HG03439 (cell line): Measurements from ENCODE around the gene NPB.

Experiments used
- ATAC-seq: cut with Tn5 transposase; IDR thresholded peaks from one replicate; pipeline ENCODE4 v1.9.1; 2021; ENCODE audit warnings: mild to moderate bottlenecking, moderate library complexity; ENCODE audit not compliant: unreplicated experiment

The NPB gene

GRCh38 chr17:81869221-81870130 lies 32.6 kb upstream of the NPB start:
- no peak for ATAC-seq

GRCh38 chr17:81870131-81870980 lies 31.7 kb upstream of the NPB start:
- peak; percentile 7 for ATAC-seq

- peak; percentile 14 for ATAC-seq
These were observed 31.1 kb upstream of the NPB start, which contains the start of gene ARHGDIA for GRCh38 chr17:81870981-81871386. ARHGDIA (minus strand) TSS chr17:81871337; CDS start chr17:81869930, 1,407 bp downstream.

DNA sequence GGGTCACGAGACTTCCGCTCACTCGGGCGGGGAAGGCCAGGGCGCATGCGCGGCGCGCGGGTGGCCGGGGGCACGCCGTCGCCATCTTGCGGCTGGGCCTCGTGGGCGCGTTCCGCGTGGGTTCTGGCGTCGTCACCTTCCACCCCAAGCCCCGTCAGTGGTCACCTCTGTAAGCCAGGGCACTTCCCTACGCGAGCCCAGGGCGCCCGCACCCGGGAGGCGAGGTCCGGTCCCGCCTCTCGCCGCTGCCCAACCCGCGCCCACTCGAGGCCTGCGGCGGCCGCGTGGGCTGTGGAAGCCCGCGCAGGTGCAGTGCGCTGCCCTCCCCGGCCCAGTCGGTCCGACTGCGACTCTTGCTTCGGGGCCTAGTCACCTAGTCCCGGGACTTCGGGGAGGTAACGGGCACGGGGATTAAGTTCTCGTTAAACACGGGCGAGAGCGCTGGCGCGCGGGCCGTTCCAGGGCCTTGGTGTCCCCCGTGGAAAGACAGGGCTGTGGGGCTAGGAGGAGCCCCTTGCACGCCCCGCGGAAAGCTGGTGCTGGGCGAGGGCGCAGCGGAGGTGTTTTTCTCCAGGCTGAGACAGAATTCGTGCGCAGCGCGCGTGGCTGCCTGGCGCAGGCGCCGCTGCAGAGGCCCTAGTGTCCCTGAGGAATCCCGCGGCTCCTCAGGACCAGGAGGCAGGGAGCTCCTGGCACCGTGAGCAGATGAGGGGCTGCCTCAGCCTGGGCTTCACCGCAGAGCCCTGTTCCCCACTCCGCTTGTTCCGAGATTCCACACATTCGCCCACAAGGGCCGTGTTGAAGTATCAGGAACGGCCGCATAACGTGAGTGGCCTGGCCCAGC lies 30.4 kb upstream of the NPB start:
- peak; percentile 47 for ATAC-seq

DNA sequence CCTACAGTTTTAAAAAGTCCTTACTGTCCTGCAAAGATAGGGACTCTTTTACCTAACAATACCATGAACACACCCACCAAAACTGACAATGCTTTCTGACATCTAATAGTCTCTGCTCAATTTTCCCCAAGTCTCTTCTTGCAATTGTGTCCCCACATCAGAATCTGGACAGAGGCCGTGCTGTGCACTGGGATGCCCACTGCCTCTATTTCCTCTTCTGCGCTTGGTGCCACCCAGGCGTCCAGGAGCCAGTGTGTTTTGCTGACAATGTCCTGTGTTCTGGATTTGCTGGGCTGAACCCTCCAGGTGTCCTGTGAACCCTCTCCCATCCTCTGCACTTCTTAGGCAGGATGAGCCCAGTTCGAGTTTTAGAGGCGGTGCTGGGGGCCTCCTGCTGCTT lies 24.5 kb upstream of the NPB start:
- ATAC-seq: no peak

- ATAC-seq: no peak
These were observed 23.7 kb upstream of the NPB start for GRCh38 chr17:81878294-81878693.

GRCh38 chr17:81879121-81879520 lies 22.9 kb upstream of the NPB start:
- ATAC-seq: no peak

- ATAC-seq: no peak
These were observed 17.5 kb upstream of the NPB start for GRCh38 chr17:81884520-81884919.

- ATAC-seq: no peak
These were observed 17.1 kb upstream of the NPB start for GRCh38 chr17:81884968-81885367.

- ATAC-seq: no peak
These were observed 16.6 kb upstream of the NPB start for GRCh38 chr17:81885454-81885853.

DNA sequence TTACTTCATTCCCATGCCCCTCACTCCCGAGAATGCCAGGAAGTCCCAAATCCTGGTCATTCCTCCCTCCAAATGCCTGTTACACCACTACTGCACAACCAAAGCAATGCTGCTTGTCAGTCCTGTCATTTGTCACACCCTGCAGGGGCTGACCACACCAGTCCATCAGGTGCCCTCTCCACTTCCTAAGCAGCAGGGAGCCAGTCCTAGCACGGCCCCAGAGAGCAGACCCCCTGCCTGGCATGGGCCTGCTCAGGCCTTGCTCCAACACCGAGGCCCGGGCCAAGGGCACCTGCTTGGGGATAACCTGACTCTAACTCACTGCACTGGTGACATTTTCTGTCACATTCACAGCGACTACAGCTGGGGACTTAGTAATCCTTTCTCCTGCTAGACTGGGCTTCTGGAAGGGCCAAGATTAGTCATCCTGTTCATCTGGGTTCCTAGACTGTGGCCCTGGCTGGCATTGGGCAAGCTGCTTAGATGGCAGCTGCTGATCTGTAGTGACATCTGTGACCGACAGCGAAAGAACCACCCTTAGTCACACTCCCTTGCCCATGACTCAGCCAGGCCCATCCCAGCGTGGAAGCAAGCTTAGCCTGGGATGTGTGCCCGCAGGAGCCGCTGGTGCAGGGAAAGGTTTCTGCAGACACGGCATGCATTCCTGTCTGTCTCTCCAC lies 16.0 kb upstream of the NPB start:
- no peak for ATAC-seq

DNA sequence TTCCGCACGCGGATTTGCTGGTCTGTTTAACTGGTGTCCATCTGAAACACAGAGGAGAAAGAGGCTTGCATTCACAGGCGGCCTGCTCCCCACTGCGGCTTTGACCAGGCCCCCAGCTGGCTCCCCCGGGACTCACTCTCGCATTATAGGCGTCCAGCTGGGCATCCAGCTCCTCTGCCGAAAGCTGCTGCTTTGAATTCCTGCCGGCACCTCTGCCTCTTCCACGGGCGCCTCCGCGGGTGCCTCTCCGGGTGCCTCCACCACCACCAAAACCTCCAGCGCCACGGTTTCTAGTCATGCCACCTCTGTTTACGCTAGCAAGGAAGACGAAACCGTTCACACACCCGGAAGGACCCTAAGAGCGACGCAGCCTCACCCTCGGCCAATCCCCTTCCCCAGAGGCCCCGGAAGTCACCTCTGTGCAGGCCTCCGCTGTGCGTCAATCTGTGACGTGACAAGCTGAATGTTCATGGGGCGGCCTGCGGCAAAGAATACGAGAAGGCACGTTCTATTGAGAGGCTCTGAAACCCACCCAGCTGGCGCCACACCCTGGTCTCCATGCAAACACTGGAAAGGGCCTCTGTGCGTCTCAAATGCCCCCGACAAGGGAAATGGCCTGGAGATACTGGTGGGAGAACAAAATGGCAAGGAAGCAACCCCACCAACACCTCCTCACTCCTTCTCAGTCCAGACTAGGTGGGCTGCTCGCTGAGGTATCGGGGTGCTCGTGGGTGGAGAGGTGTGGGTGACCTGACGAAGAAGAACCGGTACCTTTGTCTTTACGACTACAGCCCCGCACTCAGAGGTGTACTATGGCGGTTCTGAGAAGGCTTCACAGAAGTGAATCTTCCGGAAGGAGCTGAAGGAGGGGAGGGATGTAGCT lies 13.7 kb upstream of the NPB start:
- ATAC-seq: no peak

DNA sequence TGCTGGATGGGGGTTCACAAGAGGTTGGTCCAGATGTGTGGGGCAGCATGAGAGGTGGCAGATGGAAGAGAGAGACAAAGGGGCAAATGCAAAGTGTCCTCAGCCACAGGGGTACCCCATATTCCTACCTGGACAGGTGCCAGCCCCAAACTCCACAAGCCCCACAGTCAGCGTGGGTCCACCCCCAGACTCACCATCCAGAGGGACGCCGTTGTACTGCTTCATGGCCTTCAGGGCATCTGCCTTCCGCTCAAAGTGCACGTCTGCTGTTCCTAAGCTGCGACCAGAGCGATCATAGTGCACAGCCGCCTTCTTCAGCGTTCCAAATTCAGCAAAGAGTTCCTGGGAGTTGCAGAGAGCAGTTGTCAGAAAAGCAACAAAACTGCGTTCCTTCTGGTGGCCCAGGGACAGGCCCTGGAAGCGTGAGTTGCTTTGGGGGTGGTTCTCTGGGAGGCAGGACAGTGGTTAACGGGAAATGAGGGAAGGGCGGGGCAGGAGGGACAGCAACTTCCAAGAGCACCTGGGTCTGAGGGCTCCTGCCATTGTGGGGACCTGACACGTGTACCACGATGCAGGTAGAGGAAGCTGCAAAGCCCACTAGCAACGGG lies 12.9 kb upstream of the NPB start:
- ATAC-seq: no peak

DNA sequence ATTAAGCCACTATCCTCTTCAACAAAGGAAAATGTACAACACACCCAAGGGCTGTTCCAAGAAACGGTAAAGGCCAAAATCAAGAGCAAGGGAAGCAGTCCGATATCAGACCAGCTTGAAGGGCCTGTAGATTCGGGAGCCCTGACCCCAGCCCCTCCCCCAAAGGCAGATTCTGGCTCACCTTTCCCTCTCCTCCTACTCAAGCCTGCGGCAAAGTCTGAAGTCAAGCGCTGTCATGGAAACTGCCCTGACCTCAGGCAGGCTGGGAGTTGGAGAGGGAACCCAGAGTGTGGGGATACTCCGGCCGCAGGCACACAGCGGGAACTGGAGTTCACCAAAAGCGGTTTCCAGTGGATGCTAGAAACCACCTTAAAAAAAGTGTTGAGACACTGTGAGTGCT lies 12.4 kb upstream of the NPB start:
- no peak for ATAC-seq

GRCh38 chr17:81890447-81891302 lies 11.4 kb upstream of the NPB start:
- ATAC-seq: peak; percentile 1

- ATAC-seq: peak; percentile 19
These were observed 10.8 kb upstream of the NPB start for GRCh38 chr17:81891303-81891552.

GRCh38 chr17:81895400-81895799 lies 6.6 kb upstream of the NPB start:
- no peak for ATAC-seq
